Measurements from ENCODE around the gene UBAP2L. TPM values are rescaled to one million over a fixed set of nuclear protein-coding genes. Genes with fewer than 3 reads are reported as not detected.

The UBAP2L gene
- total and polyA plus RNA-seq, 11 donors = 57.4 to 142 (median 97.6) TPM

- Histone ChIP-seq H3K36me3 (peaks cover 10 to 100% (median 100%) of the 10 kb centered on the region in 9 donors), H3K9me3 (no peaks in the 10 kb centered on the region), H3K4me1 (peaks cover 0 to 5% (median 0%) of the 10 kb centered on the region in 12 donors), H3K4me3 (no peak overlapping the region), H3K27ac (no peak overlapping the region), H3K27me3 (no peaks in the 10 kb centered on the region)
- ATAC-seq = no peak
- TF ChIP-seq CTCF (IDR thresholded peaks at IDR 0.05) = no peak
- TF ChIP-seq POLR2A (IDR thresholded peaks at IDR 0.05) = no peak
- no peak for DNase-seq
- intact Hi-C loops (cut with DNase I) = no loop called here
- 92 to 97% (median 93%) methylated on average over 2 of the region's 2 CpGs for WGBS, 4 donors
Observed at GRCh38 chr1:154258784-154259183, 38.0 kb downstream of the UBAP2L start.

DNA sequence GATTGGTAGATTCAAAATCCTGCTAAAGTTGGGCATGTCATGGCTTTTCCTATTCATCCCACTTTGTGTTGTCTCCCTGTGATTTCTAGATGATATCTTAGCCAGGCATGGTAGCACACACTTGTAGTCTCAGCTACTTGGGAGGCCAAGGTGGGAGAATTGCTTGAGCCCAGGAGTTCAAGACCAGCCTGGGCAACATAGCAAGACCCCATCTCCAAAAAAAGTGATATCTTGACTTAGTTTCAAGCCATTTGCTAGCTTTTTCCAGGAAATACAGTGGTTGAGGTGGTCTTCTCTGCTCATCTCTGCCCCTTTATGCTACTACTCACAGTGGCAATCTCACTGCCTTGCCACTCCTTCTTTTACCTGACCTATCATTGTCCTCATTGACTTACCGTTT is 39.4 kb downstream of the UBAP2L start:
- Histone ChIP-seq H3K27me3 (no peaks in the 10 kb centered on the region), H3K9me3 (no peaks in the 10 kb centered on the region), H3K36me3 (peaks cover 10 to 100% (median 98%) of the 10 kb centered on the region in 9 donors), H3K4me1 (peaks cover 0 to 13% (median 0%) of the 10 kb centered on the region in 12 donors), H3K4me3 (no peak overlapping the region), H3K27ac (no peak overlapping the region)
- DNase-seq (no peak), ATAC-seq (no peak)
- intact Hi-C loops (cut with DNase I) = loop anchor here in 3 of 10 donors (5.0 to 10.0 kb wide), 2 partner anchors 33 to 55 kb away; partner anchors contain the start of gene CFAP141 (in 1 of the 3)
- 77 to 87% (median 77%) methylated on average over 1 of the region's 1 CpG for WGBS, 4 donors
- TF ChIP-seq POLR2A (IDR thresholded peaks at IDR 0.05) = no peak
- TF ChIP-seq CTCF (IDR thresholded peaks at IDR 0.05) = no peak

DNA sequence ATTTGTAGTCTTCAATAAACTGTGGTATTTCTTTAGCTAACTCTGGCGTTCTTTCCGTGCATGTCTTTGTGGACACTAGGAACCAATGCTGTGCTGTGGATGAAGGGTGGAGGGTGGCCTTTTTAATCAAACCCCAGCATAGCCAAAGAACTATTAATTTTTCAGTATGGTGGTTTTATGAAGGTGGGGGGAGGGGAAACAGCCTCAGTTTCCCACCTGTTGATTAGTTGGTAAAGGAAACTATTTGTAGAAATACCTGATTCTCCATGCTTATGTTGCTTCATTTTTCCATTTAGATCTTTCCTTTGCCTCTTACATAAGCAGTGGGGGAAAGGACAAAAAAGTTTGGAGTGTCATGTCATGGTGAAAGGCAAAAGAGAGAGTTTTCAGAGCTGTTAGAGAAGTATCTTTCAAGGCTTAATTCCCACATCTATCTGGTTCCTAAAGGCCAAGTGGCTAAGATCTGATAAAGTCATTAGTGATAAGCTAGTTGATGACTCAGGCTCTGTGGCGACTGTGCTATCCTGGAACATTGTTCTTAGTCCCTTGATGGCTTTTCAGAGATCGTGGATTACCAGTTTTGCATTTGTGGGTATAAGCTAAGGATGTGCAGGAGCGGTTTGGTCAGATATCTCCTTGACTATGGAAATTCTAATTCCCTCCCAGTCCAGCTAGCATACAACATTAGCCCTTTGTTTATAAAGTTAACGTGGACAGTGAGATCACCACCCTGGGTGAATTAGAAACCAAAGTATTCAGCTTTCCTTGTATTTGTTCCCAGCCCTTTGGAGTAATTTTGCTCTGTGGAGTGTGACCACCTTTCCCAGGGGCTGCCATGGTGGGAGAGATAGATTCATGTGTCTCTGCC is 42.9 kb downstream of the UBAP2L start:
- TF ChIP-seq CTCF (IDR thresholded peaks at IDR 0.05) (no peak), POLR2A (IDR thresholded peaks at IDR 0.05) (no peak)
- Histone ChIP-seq H3K27me3 (no peaks in the 10 kb centered on the region), H3K36me3 (peaks cover 5 to 100% (median 94%) of the 10 kb centered on the region in 9 donors), H3K4me3 (no peak overlapping the region), H3K4me1 (peaks cover 0 to 14% (median 0%) of the 10 kb centered on the region in 12 donors), H3K27ac (peak overlapping the region in 3 of 12 donors; percentile 7 to 28 (median 27)), H3K9me3 (no peaks in the 10 kb centered on the region)
- 65 to 78% (median 69%) methylated on average over 5 to 6 of the region's 6 CpGs for WGBS, 4 donors
- no peak for DNase-seq
- intact Hi-C loops (cut with DNase I) = loop anchor here in 3 of 10 donors (5.0 to 10.0 kb wide), 2 partner anchors 36 to 59 kb away; partner anchors contain the start of gene CFAP141 (in 1 of the 3)
- ATAC-seq = no peak

- intact Hi-C loops (cut with DNase I) = loop anchor here in 3 of 10 donors (5.0 to 10.0 kb wide), 2 partner anchors 37 to 60 kb away; partner anchors contain the start of gene CFAP141 (in 1 of the 3)
- no peaks in the 10 kb centered on the region for H3K27me3 ChIP-seq
- H3K27ac ChIP-seq = peak overlapping the region in 3 of 12 donors; percentile 3 to 28 (median 27)
- H3K4me1 ChIP-seq = peaks cover 0 to 14% (median 0%) of the 10 kb centered on the region in 12 donors
- 32 to 60% (median 33%) methylated on average over 1 of the region's 1 CpG for WGBS, 4 donors
- no peaks in the 10 kb centered on the region for H3K9me3 ChIP-seq
- DNase-seq (no peak), ATAC-seq (no peak)
- H3K4me3 ChIP-seq = no peak overlapping the region
- TF ChIP-seq POLR2A (IDR thresholded peaks at IDR 0.05) (no peak), CTCF (IDR thresholded peaks at IDR 0.05) (no peak)
- peaks cover 5 to 100% (median 94%) of the 10 kb centered on the region in 9 donors for H3K36me3 ChIP-seq
Observed at GRCh38 chr1:154264454-154264853, 43.7 kb downstream of the UBAP2L start.

Data from heart left ventricle (tissue), 16 donors.